A673 (cell line): ENCODE measurements around the gene PHACTR3. TPM values are rescaled to one million over a fixed set of nuclear protein-coding genes. Genes with fewer than 3 reads are reported as not detected.

ENCODE experiments used
- BruUV-seq: library from RNA; stranded (reverse); fragments of 400-500 nt; replicated peaks from 2 replicates; lab custom pipeline; 2021; lab: Mats Ljungman, UMichigan
- CTCF ChIA-PET: fragments of 300-600 bp; sonication (Branson Sonifier 250); formaldehyde crosslinking; loops from one replicate; lab custom pipeline; 2022; ENCODE audit warnings: antibody characterized with exemption; lab: Charles Lee
- POLR2A ChIA-PET: fragments of 300-600 bp; sonication (Branson Sonifier 250); formaldehyde crosslinking; loops from one replicate; lab custom pipeline; 2022; ENCODE audit warnings: antibody characterized with exemption; ENCODE audit not compliant: low non-redundant PET; lab: Charles Lee
- DNase-seq: peaks from one replicate; pipeline ENCODE4 v3.0.0-alpha.2; 2015; ENCODE audit warnings: low spot score
- H3K27ac ChIP-seq: fragments of 200-600 bp; sonication (generic); 2 replicates; pipeline ENCODE4 v1.5.1; 2016; ENCODE audit warnings: mixed run types, low read depth, mild to moderate bottlenecking, mixed read lengths, antibody characterized with exemption, low read length; ENCODE audit not compliant: poor library complexity, severe bottlenecking
- H3K27me3 ChIP-seq: fragments of 200-600 bp; sonication (generic); replicated peaks from 2 replicates; pipeline ENCODE4 v1.6.1; 2017; ENCODE audit warnings: mixed run types, low read depth, mild to moderate bottlenecking, mixed read lengths, antibody characterized with exemption, low read length; ENCODE audit not compliant: insufficient read depth, poor library complexity
- H3K36me3 ChIP-seq: fragments of 200-600 bp; sonication (generic); 2 replicates; pipeline ENCODE4 v1.6.1; 2016; ENCODE audit warnings: mixed run types, mild to moderate bottlenecking, mixed read lengths, antibody characterized with exemption, low read length; ENCODE audit not compliant: insufficient read depth, poor library complexity, severe bottlenecking
- H3K4me1 ChIP-seq: fragments of 200-600 bp; sonication (generic); 2 replicates; pipeline ENCODE4 v1.6.1; 2017; ENCODE audit warnings: mixed run types, mild to moderate bottlenecking, mixed read lengths, antibody characterized with exemption, low read length; ENCODE audit not compliant: insufficient read depth, poor library complexity, severe bottlenecking
- H3K4me3 ChIP-seq: fragments of 200-600 bp; sonication (generic); 2 replicates; pipeline ENCODE4 v1.5.1; 2016; ENCODE audit warnings: low read depth, mixed run types, mild to moderate bottlenecking, mixed read lengths, low read length; ENCODE audit not compliant: poor library complexity, severe bottlenecking
- H3K9me3 ChIP-seq: fragments of 200-600 bp; sonication (generic); 2 replicates; pipeline ENCODE4 v1.6.1; 2016; ENCODE audit warnings: mixed run types, low read depth, mild to moderate bottlenecking, mixed read lengths, antibody characterized with exemption, low read length; ENCODE audit not compliant: poor library complexity, severe bottlenecking
- CTCF ChIP-seq: fragments of 300-800, 200-600 bp; sonication (generic); conservative IDR thresholded peaks from 2 replicates; pipeline ENCODE4 v1.5.1; 2017; ENCODE audit warnings: low read depth, mild to moderate bottlenecking, antibody characterized with exemption, low read length, moderate library complexity, mixed read lengths
- EZH2 ChIP-seq: fragments of 200-600 bp; sonication (generic); IDR thresholded peaks from 2 replicates; pipeline ENCODE4 v1.6.1; 2017; ENCODE audit warnings: borderline replicate concordance, low read depth, mild to moderate bottlenecking, mixed read lengths, antibody characterized with exemption, low read length; ENCODE audit not compliant: poor library complexity, severe bottlenecking
- intact Hi-C: fragments of 100-400 bp; cut with micrococcal nuclease; formaldehyde crosslinking; loops from one replicate; pipeline ENCODE4 v1.10.0; 2022; ENCODE audit not compliant: unreplicated experiment
- total RNA-seq: library from RNA; stranded (reverse); gene quantifications from 2 replicates; pipeline ENCODE4 v1.2.3, GENCODE V29; 2021

PHACTR3 gene
- total RNA-seq, 1 experiment from 2014 or later = 0.17 TPM

GRCh38 chr20:59632541-59633113 is 28.3 kb downstream of the PHACTR3 start:
- H3K4me3 ChIP-seq = no peak overlapping the region
- intact Hi-C loops = no loop called here
- TF ChIP-seq CTCF (no peak), EZH2 (no peak)
- ChIA-PET POLR2A (no interaction called here), CTCF (no interaction called here)
- no TSS peak for BruUV-seq
- no peaks in the 10 kb centered on the region for H3K36me3 ChIP-seq
- no peak for DNase-seq
- no peak overlapping the region for H3K27ac ChIP-seq
- H3K27me3 ChIP-seq = peaks cover 26% of the 10 kb centered on the region
- no peaks in the 10 kb centered on the region for H3K9me3 ChIP-seq
- no peaks in the 10 kb centered on the region for H3K4me1 ChIP-seq

- DNase-seq = no peak
- no peaks in the 10 kb centered on the region for H3K9me3 ChIP-seq
- TF ChIP-seq CTCF (no peak), EZH2 (no peak)
- peaks cover 26% of the 10 kb centered on the region for H3K27me3 ChIP-seq
- BruUV-seq = no TSS peak
- ChIA-PET POLR2A (no interaction called here), CTCF (no interaction called here)
- intact Hi-C loops = no loop called here
- H3K27ac ChIP-seq = no peak overlapping the region
- no peak overlapping the region for H3K4me3 ChIP-seq
- H3K36me3 ChIP-seq = no peaks in the 10 kb centered on the region
- H3K4me1 ChIP-seq = no peaks in the 10 kb centered on the region
These were observed 29.4 kb downstream of the PHACTR3 start for GRCh38 chr20:59633656-59634251.

- no peaks in the 10 kb centered on the region for H3K4me1 ChIP-seq
- H3K9me3 ChIP-seq = no peaks in the 10 kb centered on the region
- H3K36me3 ChIP-seq = no peaks in the 10 kb centered on the region
- POLR2A ChIA-PET = no interaction called here
- no peak overlapping the region for H3K4me3 ChIP-seq
- intact Hi-C loops = no loop called here
- BruUV-seq = no TSS peak
- CTCF ChIA-PET = no interaction called here
- H3K27me3 ChIP-seq = peaks cover 26% of the 10 kb centered on the region
- no peak for DNase-seq
- TF ChIP-seq CTCF = no peak
- TF ChIP-seq EZH2 = no peak
- no peak overlapping the region for H3K27ac ChIP-seq
These were observed 30.2 kb downstream of the PHACTR3 start for GRCh38 chr20:59634435-59635005.
